ENCODE measurements around the gene FOSL2. TPM values are rescaled to one million over a fixed set of nuclear protein-coding genes. Genes with fewer than 3 reads are reported as not detected.

Gene FOSL2
- total RNA-seq, result 6.2 TPM

GRCh38 chr2:28392297-28393113 is at the start of gene FOSL2:
TSS of gene FOSL2 (plus strand) at chr2:28392858. CDS start at chr2:28393721, 863 bp downstream.
- DNase-seq, result peak; percentile 96

GRCh38 chr2:28343184-28343942 is 49.3 kb upstream of the FOSL2 start:
- no peak for DNase-seq

- no peak for DNase-seq
Observed at GRCh38 chr2:28343971-28344715, 48.5 kb upstream of the FOSL2 start.

- no peak for DNase-seq
Observed at GRCh38 chr2:28344756-28345373, 47.8 kb upstream of the FOSL2 start.

- DNase-seq, result no peak
Observed at GRCh38 chr2:28345619-28346018, 47.0 kb upstream of the FOSL2 start.

GRCh38 chr2:28346587-28346986 is 46.1 kb upstream of the FOSL2 start:
- DNase-seq, result no peak

GRCh38 chr2:28347193-28347592 is 45.5 kb upstream of the FOSL2 start:
- DNase-seq, result no peak

GRCh38 chr2:28347596-28347995 is 45.1 kb upstream of the FOSL2 start:
- DNase-seq, result no peak

GRCh38 chr2:28348149-28348567 is 44.5 kb upstream of the FOSL2 start:
- no peak for DNase-seq

GRCh38 chr2:28348921-28349320 is 43.7 kb upstream of the FOSL2 start:
- no peak for DNase-seq

GRCh38 chr2:28349546-28350165 is 43.0 kb upstream of the FOSL2 start:
- no peak for DNase-seq

GRCh38 chr2:28350196-28350595 is 42.5 kb upstream of the FOSL2 start:
- DNase-seq, result no peak

- DNase-seq, result no peak
Observed at GRCh38 chr2:28350791-28351285, 41.8 kb upstream of the FOSL2 start.

- DNase-seq, result no peak
Observed at GRCh38 chr2:28351621-28352020, 41.0 kb upstream of the FOSL2 start.

GRCh38 chr2:28352104-28352503 is 40.6 kb upstream of the FOSL2 start:
- DNase-seq, result no peak

GRCh38 chr2:28352610-28353195 is 40.0 kb upstream of the FOSL2 start:
- no peak for DNase-seq

- no peak for DNase-seq
Observed at GRCh38 chr2:28354920-28355520, 37.6 kb upstream of the FOSL2 start.

GRCh38 chr2:28355521-28356094 is 37.0 kb upstream of the FOSL2 start:
- DNase-seq, result no peak

GRCh38 chr2:28356095-28356911 is 36.4 kb upstream of the FOSL2 start:
- DNase-seq, result peak; percentile 37

GRCh38 chr2:28357055-28357454 is 35.6 kb upstream of the FOSL2 start:
- DNase-seq, result no peak
